Loucy (cell line): ENCODE results near the gene EFNA5.

ENCODE experiments used
- EZH2phosphoT487 ChIP-seq: fragments of 200-600 bp; IDR thresholded peaks from 2 replicates; pipeline ENCODE4 v1.6.1; 2018; ENCODE audit warnings: antibody characterized with exemption, mild to moderate bottlenecking, moderate library complexity, borderline replicate concordance
- TF ChIP-seq, protein P1 (sequence below): fragments of 200-600 bp; sonication (generic); conservative IDR thresholded peaks from 2 replicates; pipeline ENCODE4 v1.5.1; 2014; ENCODE audit warnings: mild to moderate bottlenecking, antibody characterized with exemption, low read length

GRCh38 chr5:107436201-107436600 is 234.5 kb downstream of the EFNA5 start:
- TF ChIP-seq, protein P1, sequence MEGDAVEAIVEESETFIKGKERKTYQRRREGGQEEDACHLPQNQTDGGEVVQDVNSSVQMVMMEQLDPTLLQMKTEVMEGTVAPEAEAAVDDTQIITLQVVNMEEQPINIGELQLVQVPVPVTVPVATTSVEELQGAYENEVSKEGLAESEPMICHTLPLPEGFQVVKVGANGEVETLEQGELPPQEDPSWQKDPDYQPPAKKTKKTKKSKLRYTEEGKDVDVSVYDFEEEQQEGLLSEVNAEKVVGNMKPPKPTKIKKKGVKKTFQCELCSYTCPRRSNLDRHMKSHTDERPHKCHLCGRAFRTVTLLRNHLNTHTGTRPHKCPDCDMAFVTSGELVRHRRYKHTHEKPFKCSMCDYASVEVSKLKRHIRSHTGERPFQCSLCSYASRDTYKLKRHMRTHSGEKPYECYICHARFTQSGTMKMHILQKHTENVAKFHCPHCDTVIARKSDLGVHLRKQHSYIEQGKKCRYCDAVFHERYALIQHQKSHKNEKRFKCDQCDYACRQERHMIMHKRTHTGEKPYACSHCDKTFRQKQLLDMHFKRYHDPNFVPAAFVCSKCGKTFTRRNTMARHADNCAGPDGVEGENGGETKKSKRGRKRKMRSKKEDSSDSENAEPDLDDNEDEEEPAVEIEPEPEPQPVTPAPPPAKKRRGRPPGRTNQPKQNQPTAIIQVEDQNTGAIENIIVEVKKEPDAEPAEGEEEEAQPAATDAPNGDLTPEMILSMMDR = no peak
- no peak for TF ChIP-seq EZH2phosphoT487
